Measurements from ENCODE around the gene KHSRP.

KHSRP gene

DNA sequence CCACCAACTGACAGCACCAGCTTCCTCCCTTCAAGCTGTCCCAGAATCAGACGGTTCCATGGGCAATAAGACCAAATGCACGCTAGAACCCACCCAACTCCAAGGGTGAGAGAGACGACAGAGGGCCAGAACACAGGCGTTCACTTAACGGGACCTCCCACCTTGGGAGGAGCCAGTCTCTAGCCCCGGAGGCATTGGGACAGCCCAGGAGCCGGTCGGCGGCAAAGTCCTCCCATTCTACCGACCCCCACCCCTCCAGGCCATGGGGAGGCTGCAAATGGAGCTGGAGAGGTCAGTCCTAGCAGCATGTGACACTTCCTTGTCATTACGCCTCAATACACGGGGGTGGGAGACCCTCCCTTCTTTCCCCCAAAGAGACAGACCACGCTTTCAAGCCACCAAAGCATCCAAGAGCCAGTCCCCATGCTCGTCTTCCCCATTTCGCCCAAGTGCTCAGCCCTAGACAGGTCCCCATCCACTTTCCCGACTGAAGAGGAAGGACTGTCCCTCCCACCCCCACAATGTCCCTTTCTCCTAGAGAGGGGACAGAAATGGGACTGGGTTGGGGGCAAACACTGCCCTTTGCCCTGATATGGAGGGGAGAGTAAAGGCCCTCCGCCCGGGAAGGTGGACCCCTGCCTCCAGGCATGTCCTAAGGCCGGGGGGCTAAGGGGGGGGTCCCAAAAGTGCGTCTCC is 964 bp downstream of the KHSRP start:
- peak overlapping the region; percentile 85 for H3K27ac ChIP-seq
- TF ChIP-seq CTCF (IDR thresholded peaks at IDR 0.05) (no peak), ZFX (IDR thresholded peaks at IDR 0.05; ENCODE audit: borderline replicate concordance) (no peak)

DNA sequence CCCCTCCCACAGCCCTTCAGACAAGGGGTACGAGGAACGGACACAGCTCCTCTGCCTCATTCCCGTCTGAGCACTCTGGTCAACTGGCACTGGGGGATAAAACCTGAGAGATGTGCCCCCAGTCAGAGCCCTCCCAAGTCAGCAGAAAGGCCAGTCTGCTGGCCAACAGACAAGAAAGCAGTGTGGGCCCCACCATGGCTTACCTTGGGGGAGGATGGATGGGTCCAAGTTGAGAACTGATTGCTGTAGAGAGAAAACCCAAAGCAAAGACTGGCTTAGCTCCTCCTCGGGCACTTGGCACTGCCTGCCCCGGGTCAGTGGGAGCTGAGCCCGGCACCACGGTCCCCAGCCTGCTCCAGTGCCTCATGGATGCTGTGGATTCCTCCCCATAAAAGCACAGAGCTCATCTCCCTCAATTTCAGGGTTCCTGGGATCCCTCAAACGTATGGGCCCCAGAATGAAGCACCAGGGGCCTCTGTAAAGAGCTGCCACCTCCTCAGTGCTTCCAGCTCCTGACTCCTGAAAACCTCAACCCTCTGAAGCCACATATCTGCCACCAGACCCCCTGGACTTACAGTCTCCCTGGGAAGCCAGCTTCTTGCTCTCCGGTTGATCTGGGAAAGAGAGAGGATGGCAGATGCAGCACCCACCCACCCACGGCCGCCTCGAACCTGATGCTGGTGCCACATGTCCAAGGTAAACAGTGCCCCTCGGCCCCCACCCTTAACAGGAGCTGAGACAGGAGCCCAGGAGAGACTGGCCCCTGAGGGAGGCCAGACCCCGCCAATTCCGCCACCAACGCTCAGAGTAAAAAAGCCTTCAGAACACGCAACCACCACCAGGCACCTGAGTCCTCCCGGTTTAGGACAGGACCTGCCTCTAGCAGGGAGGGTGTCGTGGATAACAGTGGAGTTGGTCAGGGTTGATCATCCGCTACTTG is 3.3 kb downstream of the KHSRP start:
- H3K27ac ChIP-seq: no peak overlapping the region
- TF ChIP-seq ZFX (IDR thresholded peaks at IDR 0.05; ENCODE audit: borderline replicate concordance): no peak
- no peak for TF ChIP-seq CTCF (IDR thresholded peaks at IDR 0.05)

DNA sequence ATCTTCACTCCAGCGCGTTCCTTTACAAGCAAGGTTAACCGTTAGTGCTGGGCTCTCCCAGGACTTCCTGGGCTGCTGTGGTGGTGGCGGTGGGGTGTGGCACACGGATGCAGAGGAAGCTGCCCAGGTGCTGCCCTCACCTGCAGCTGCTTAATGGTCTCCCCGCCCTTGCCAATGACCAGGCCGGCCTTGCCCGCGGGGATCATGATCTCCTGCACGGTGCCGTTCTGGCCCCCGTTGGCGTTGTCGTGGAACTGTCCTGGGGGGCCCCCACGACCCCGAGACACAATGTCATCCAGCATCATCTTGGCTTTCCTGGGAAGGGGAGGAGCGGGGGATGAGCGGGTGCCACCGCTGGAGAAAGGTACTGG is 6.1 kb downstream of the KHSRP start:
- H3K27ac ChIP-seq: no peak overlapping the region
- TF ChIP-seq ZFX (IDR thresholded peaks at IDR 0.05; ENCODE audit: borderline replicate concordance) (no peak), CTCF (IDR thresholded peaks at IDR 0.05) (no peak)

DNA sequence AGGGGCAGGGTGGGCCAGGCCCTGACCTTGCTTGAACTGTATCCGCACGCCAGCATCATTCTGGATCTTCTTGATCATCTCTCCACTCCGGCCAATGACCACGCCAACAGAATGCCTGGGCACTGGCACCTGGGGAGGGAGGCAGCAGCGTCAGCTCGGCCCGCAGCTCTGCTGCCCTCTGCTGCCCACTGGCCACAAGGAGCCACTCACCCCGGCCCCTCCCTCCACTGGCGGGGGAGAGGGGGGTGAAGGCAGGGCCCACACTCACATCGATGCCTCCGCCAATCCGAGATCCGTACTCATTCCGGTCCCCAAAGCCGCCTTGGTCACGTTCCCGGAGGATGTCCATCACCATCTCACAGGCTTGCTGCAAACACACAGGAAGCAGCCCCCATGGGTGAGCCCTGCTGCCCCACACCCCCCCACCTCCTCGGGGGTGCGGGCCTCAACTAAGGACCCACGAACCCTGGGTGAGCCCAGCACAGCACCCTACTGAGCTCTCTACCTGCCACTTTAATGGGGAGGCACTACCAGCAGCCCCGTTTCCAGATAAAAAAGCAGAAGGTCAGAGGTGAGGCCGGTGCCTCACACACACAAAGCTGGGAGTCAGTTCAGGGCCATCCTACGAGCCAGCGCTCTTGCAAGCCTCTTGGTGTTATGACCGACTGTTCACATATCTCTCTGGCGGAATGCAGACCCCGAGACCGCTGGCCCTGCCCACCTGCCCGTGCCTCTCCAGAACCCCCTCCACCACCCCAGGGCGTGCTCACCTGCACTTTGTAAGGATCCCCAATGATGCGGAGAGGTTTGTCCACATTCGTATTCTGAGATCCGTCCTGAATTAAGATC is 6.7 kb downstream of the KHSRP start:
- peak; percentile 57 for TF ChIP-seq CTCF (IDR thresholded peaks at IDR 0.05)
- TF ChIP-seq ZFX (IDR thresholded peaks at IDR 0.05; ENCODE audit: borderline replicate concordance): no peak
- no peak overlapping the region for H3K27ac ChIP-seq

GRCh38 chr19:6416658-6417405 is 7.8 kb downstream of the KHSRP start:
- no peak for TF ChIP-seq ZFX (IDR thresholded peaks at IDR 0.05; ENCODE audit: borderline replicate concordance)
- TF ChIP-seq CTCF (IDR thresholded peaks at IDR 0.05): no peak
- H3K27ac ChIP-seq: no peak overlapping the region

GRCh38 chr19:6415591-6416190 is 8.9 kb downstream of the KHSRP start:
- no peak for TF ChIP-seq CTCF (IDR thresholded peaks at IDR 0.05)
- no peak for TF ChIP-seq ZFX (IDR thresholded peaks at IDR 0.05; ENCODE audit: borderline replicate concordance)
- no peak overlapping the region for H3K27ac ChIP-seq
